GM04504 (cell line): ENCODE data around the gene PZP.
"Not testable (repeated sequence)": the region's sequence is repeated elsewhere in the genome, so short reads cannot be mapped to it uniquely, and the experiment has no call there.

Source experiments
- DNase-seq: peaks from one replicate; pipeline ENCODE4 v3.0.0-alpha.2; 2012; ENCODE audit warnings: low read depth

The PZP gene

DNA sequence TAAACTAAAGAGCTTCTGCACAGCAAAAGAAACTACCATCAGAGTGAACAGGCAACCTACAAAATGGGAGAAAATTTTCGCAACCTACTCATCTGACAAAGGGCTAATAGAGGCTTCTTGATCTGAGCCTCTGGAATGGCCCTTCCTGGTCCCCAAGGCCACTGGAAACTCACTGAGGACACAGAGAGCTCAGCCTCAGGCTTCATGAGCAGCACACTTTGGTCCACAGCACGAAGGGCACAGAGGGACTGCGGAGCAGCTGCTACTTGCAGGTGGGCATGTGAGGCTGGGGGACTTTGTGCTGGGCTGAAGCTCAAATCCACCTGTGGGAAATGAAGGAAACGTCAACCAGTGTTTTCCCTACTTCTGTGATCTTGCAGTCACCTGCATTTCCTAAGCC lies 27.4 kb downstream of the PZP start:
- no peak for DNase-seq

DNA sequence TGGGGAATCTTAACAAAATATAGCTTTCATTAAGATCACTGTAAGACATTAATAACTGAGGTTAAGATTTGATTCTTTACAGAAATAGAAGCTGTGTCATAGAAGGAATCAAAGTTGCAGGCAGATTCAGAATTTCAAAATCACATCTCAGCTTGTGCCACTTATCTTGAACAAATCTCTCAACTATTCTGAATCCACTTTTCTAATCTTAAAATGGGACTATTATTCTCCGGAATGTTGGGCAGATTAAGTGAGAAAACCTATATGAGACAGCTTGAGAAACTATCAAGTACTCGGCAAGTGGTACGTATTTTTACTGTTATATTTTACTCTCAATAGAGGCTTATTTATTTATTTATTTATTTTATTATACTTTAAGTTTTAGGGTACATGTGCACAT lies 28.4 kb downstream of the PZP start:
- no peak for DNase-seq

DNA sequence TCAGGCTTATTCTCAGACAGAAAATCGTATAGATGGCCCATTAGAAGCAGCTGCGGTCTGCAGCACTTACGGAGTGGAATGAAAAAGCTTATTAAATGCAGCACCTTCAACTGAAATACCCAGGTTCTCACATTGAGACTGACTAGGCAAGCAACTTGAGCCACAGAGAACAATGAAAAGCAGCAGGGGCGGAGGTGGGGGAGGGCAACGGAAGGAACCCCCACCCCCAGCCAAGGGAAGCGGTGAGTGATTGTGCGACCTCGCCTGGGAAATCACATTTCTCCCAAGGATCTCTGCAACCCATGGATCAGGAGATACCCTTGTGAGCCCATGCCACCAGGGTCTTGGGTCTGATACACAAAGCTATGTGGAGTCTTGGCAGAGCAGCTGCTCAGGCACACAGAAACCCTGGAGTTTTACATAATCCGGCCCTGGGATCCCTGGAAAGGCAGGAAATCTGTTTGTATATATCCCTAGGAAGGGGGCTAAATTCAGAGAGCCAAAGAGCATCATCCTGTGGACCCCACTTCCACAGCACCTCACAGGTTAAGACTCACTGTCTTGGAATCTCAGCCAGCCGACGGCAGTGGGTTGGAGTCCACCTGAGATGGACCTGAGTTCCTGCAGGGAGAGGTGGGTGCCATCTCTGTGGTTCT lies 38.1 kb downstream of the PZP start:
- no peak for DNase-seq

DNA sequence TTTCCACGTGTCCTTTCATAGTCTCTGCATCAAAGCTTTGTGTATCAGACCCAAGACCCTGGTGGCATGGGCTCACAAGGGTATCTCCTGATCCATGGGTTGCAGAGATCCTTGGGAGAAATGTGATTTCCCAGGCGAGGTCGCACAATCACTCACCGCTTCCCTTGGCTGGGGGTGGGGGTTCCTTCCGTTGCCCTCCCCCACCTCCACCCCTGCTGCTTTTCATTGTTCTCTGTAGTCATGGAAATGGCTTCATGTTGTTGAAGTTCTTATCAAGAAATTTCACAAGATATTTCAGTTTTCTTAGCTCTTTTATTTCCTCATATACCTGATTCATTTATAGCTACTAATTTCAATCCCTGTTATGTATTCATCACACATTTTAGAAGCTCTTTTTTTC lies 40.9 kb downstream of the PZP start:
- not testable (repeated sequence) for DNase-seq

DNA sequence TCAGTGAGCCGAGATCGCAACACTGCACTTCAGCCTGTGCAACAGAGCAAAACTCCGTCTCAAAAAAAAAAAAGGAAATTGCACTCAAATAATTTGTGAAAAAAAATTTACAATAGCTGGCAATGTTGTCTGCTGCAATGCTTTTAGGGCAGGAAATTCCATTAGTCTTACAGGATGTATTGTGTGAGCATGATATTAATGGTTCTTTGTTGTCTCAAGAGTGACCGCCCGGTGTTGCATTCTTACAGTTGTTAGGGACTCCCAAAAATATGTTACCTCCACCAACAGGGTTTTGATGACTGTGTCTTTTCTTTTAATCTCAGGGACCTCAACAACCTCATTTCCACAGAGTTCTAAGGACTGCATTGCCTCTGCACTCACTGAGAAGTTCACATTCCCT lies 44.8 kb downstream of the PZP start:
- DNase-seq: no peak

DNA sequence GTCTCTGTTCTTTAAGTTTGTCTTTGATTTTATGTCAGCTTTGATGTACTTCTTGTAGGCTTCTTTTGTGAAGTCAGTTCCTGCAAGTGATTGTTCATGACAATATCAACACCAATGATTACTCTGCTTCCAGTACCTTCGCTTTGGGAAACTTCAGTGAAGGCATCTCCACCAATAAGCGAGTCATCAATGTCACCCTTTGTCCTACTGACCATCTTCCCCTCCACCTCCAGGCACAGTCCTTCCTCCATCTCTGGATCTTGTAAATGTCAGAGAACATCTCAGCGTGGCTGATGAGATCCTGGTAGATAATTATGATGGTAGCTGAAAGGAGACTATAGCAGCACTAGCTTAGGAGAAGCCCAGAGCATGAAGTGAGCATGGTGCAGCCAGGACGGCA lies 52.1 kb downstream of the PZP start:
- DNase-seq: no peak

DNA sequence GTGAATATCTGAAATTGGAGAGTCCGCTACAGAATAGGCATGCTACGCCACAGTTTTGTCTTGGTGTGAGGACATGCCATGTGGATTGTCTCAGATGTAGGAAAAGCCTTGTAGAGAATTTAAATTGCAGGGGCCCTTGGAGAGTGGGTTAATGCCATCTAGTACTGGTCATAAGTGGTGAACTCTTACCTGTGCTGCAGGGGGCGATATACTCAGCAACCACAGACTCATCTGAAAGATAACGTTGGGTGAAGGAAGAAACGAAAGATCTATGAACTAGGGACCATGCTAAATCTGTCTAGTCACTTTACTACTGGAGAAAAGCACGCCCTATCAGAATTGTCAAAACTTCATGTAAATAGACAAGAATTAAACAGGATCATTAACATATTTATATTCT lies 58.8 kb downstream of the PZP start:
- no peak for DNase-seq

DNA sequence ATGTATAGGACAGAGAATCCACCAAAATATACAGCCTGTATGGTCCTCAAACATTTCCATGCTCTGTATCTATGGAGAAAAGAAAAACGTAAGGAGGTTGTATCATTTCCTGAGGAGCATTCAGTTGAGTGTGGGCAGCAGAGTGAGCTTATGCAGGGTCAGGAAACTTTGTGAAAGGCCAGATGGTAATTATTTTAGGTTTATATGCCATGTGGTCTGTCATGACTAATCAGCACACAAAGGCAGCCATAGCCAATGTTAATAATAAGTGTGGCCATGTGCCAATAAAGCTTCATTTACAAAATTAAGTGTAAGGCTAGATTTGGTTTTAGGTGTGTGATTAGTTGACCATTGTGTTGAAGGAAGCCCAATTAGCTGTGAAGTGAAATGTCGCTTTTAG lies 59.3 kb downstream of the PZP start:
- DNase-seq: no peak

DNA sequence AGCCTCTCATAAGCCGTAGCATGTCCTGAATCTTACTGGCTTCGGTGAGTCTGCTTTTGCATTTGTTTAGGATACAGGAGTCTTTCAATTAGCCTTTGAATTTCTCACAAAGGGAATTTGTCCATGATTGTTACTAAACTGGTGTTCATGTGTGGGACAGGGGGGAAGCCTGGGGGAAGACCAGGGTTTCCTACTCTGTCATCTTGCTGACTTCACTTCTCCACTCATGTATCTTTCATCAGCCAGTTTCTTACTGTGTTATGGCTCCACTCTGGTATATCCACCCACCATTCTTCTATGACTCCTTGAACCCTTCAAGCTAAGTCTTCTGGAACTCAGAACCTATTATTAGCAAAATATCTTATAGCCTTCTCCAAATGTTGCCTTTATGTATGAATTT lies 60.7 kb downstream of the PZP start:
- no peak for DNase-seq

DNA sequence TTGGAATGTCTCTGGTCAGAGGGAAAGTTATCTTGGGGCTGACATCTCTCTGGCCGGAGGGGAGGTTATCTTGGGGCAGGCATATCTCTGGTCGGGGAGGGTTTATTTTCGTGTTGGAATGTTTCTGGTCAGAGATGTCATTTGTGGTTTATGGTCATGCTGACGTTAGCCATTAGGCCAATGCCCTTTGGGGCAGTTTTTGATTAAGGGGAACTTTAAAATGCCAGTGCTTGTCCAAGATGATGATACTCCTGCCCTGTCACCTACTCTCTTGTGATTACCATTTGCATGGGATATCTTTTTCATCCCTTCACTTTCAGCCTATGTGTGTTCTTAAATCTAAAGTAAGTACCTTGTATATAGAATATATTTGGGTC lies 63.5 kb downstream of the PZP start:
- DNase-seq: no peak

DNA sequence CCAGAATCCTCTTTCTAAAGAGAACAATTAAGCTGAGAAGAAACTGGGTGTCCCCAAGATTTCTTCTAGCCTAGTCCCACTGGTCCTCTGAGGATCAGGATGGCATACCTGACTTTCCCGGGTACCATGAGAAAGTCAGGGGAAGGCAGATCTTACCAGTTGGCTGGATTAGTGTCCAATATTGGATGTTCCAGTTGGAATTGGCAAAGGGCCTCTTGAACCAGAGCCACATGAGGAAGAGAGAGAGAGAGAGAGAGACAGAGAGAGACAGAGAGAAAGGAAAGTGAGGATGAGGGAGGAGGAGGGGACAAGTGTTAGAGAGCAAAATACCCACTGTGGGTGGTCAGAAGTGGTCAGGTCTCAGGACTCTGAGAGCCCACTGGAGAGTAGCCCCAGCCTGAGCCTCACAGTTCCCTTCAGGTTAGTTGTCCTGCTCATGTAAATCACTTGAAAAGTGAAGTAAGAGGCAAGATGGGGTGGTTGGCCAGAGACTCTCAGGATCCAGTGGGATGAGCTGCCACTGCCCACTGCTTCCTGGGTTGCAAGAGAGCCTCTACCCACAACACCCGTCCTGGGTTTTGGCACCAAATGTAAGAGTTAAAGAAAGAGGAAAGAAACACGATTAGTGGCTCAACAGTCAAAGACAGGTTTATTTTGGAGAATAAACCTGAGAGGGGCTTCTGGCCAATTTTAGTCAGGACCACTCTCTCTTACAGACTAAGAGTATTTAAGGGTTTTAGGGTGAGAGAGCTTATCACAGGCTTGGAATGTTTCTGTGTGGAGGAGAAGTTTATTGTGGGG lies 64.1 kb downstream of the PZP start:
- DNase-seq: no peak

DNA sequence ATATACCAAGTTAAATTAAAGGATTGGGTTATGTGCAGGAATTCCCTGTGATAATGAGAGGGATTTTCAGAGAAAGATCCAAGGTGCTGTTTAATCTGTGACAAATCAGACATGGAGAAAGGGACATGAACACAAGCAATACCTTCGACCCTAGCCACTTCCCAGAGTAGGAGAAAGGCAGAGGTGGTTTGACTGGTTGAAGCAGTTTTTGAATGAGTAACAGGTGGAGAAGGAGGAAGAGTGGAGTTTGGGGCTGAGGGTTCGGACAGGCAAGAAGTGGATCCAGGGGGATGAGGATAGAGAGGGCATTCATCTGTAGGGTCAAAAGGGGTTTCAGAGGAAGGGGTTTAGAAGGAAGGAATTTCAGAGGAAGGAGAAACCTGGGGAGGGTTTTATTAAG lies 65.1 kb downstream of the PZP start:
- no peak for DNase-seq

DNA sequence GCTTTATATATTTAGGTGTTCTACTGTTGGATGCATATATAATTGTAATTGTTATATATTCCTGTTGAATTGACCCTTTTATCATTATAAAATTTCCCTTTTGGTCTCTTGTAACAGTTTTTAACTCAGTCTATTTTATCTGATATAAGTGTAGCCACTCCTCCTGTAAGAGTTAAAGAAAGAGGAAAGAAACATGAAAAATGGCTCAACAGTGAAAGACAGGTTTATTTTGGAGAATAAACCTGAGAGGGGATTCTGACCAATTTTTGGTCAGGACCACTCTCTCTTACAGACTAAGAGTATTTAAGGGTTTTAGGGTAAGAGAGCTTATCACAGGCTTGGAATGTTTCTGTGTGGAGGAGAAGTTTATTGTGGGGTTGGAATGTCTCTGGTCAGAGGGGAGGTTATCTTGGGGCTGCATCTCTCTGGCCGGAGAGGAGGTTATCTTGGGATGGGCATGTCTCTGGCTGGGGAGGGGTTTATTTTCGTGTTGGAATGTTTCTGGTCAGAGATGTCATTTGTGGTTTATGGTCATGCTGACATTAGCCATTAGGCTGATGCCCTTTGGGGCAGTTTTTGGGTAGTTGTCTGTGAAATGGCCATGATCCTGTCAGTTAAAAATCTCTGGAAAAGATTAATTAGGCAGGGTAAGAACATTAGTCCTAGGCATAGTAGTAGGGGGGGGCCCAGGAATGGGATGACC lies 68.5 kb downstream of the PZP start:
- not testable (repeated sequence) for DNase-seq

DNA sequence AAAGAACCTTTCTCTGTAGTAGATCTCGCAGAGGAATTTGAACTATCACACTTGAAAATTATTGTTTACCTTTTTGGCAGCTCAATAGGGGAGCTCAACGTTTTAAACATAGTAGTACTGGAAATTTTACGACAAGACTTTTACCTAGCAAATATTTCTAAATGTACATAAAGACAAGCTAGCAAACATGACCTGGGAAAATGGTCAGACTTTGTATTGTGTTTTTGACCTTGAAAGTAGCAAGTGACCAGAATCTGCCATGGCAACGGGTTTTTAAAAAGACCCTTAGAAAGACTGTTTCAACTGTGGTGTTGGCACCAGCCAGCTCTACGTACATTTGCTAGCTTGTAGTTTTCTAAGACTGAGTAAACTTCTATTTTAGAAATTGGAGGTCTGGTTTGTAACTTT lies 72.3 kb downstream of the PZP start:
- no peak for DNase-seq

DNA sequence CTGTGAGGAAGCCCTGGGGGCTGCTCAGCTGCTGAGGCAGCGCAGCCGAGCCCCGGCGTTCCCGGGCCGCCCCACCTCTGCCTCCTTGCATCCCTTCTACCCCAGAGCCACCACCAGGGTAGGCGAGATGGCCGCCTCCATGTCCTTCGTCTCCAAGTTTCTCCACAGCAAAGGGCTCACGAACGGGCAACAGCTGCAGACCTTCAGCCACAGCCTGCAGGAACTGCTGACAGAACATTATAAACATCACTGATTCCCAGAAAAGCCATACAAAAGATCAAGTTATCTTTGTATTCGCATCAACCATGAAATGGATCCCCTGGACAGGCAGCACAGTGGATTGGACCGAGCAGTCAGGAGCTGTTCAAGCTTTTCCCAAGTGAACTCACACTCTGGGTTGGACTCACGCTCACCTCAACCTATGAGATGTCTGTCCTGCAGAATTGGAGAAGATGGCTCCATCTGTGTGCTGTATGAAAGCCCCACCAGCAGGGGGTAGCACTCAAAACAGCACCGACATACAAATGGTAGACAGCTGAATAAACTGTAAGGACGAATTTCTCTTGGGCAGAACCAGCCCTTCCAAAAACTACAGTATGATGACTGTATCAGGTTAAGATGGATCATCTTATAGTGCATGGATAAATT lies 73.1 kb downstream of the PZP start:
- DNase-seq: no peak

DNA sequence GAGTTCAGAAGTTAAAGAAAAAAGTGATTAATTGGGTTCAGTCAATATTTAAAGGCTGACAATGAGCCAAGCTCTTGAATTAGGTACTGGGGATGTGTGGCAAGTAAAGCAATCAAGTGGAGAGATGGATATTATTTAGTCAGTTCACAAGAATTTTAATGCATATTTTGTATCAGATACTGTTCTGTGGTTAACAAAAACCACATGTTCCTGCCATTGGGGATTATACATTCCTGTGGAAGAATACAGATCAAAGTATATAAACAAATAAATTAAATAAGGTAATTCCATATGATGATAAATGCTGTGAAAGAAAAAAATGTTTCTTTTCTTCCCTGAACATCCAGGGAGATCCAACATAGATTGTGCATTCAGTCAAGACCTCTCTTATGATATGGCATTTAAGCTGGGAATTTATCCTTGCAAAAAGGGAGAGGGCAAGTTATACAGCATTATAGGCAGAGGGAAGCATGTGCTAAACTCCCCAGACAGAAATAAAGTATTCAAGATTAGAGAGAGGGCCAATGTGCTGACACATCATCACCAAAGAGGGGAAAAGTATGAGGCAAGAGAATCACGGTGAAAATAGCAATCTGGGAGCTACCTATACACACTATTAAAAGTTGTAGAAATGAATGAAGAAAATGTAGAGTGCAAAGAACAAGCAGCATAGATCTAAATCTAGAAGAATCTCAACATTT lies 74.8 kb downstream of the PZP start:
- no peak for DNase-seq

DNA sequence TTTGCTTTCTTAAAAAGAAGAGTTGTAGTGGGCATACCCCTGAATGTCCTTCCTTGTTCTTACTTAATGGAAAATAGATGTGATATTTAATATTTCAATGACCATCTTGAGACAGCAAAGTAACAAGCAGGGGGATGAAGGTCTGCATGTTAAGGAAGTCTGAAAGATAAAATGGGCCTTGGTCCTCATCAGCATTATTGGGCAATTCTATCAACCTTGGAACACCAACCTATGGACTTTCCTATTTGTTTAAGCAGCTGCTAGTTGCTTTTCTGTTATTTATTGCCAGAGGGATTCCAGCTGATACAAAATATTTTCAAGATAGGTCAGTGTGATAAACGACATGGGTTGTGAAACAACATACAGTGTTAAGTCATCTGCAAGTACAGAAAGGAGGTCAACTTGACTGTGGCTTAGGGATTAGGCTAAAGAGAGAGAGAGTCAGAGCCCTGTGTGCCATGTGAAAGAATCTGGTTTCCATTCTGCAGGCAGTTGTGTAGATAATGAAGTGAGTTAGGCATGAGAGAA lies 76.1 kb downstream of the PZP start:
- DNase-seq: no peak

DNA sequence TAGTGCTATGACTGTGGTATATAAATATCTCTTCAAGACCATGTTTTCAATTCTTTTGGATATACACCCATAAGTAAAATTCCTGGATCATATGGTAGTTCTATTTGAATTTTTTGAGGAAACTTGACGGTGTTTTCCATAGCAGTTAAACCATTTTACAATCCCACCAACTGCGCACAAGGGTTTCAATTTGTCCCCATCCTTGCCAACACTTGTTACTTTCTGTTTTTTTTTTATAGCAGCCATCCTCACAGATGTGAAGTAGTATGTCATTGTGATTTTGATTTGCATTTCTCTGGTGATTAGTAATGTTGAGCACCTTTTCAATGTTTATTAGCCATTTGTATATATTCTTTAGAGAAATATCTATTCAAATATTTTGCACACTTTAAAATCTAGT lies 78.0 kb downstream of the PZP start:
- no peak for DNase-seq

DNA sequence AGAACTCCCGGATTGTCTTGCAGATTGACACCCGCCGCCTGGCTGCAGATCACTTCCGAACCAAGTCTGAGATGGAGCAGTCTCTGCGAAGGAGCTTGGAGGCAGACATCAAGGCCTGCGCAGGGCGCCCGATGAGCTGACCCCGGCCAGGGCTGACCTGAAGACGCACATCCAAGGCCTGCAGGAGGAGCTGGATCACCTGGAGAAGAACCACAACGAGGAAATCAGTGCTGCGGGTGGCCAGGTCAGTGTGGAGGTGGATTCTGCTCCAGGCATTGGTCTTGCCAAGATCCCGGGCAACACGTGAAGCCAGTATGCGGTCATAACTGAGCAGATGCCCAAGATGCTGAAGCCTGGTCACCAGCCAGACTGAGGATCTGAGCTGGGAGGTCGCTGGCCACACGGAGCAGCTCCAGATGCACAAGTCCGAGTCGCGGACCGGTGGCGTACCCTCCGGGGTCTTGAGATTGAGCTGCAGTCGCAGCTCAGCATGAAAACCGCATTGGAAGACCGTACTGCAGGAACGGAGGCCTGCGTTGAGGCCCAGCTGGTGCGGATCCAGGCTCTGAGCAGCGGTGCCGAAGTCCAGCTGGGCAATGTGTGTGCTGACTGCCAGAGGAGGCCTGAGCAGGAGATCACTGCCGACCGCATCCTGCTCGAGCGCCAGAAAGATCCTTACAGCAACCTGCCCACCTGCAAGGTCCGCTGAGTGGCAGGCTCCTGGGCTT lies 80.1 kb downstream of the PZP start:
- DNase-seq: no peak

DNA sequence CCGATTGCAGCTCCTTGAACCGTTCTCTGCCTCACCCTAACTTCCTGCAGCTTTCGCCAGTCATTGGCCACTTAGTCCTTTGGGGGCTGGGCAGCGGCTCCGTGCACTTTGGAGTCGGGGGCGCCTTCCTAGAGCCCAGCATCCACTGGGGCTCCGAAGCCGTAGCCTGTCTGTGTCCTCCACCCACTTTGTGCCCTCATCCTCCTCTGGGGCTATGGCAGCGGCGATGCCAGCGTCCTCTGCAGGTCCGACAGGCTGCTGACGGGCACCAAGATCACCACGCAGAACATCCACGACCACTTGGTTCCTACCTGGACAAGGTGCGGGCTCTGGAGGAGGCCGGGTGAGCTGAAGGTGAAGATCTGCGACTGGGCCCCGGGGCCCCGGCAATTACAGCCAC lies 80.7 kb downstream of the PZP start:
- no peak for DNase-seq

DNA sequence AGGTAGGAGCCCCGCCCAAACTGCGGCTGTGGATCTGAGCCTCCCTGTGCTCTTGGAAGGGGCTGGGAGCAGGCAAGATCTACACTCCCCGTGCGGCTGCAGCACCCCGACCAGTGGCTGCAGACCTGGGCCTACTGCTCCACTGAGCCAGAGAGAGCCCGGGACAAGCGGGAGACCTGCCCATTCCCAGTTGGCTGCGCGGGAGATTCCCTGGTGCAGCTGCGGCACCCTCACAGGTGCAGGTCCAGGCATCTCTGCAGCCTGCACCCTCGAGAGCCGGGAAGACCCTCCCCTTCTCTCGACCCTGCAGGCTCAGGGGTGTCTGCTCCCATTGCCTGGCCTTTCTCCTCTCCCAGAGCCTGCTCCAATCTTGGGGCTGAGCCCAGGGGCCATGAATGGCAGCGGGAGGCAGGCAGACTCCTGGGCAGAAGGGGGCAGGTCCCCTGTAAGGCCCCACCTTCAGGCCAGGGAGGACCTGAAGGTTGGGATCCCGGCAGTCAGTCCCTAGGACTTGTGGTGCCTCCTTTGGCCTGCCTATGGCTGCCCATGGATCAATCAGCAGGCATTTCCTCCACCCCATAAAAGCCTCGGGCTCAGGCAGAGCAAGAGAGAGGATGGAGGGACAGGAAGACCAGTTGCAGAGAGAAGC lies 83.7 kb downstream of the PZP start:
- DNase-seq: no peak
